ENCODE measurements around the gene TACR2.

Gene TACR2

DNA sequence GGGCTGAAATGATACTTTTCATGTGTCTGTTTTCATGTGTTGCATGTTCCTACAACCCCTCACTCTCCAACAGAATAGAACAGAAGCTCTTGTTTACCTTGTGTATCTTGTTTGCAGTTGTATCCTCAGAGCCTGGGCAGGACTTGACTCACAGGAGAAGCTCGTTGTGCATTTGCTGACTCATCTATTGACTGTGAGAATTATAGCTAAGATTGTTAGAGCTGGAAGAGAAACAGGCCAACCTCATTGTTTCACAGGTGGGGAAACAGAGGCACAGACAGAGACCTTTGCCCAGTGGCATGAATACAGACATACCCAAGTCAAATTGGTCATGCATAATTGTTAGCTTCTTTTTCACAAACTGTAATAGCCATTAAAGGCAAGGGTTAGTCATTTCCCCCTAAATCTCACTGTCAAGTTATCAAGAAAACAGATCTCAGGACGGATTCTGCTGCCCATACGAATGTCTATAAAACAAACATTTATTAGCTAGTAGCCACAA is 30.0 kb upstream of the TACR2 start:
- H3K9me3 ChIP-seq (ENCODE audit: insufficient read depth, low read depth, low read length), result no peaks in the 10 kb centered on the region
- no peaks in the 10 kb centered on the region for H3K36me3 ChIP-seq (ENCODE audit: insufficient read depth, low read depth, low read length)
- H3K9ac ChIP-seq (ENCODE audit: low read depth, low read length), result no peak overlapping the region
- H3K4me3 ChIP-seq (ENCODE audit: low read length), result no peak overlapping the region
- no peak overlapping the region for H3K27ac ChIP-seq (ENCODE audit: low read length)
- H3K4me1 ChIP-seq (ENCODE audit: insufficient read depth, low read length), result no peaks in the 10 kb centered on the region
- H3K27me3 ChIP-seq (ENCODE audit: insufficient read depth, low read length), result peaks cover 29% of the 10 kb centered on the region

DNA sequence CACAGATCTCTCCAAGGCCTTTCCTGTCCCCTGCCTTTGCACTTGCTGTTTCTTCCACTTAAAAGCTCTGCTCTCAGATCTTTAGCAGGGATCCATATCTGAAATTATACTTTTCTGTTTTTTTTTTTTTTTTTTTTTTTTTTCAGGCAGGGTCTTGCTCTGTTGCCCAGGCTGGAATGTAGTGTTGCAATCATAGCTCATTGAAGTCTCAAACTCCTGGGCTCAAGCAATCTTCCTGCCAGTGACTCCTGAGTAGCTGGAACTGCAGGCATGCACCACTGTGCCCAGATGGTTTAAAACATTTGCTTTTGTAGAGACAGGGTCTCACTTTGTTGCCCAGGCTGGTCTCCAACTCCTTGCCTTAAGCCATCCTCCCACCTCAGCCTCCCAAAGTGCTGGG is 29.5 kb upstream of the TACR2 start:
- H3K27me3 ChIP-seq (ENCODE audit: insufficient read depth, low read length), result peaks cover 27% of the 10 kb centered on the region
- no peaks in the 10 kb centered on the region for H3K9me3 ChIP-seq (ENCODE audit: insufficient read depth, low read depth, low read length)
- no peak overlapping the region for H3K9ac ChIP-seq (ENCODE audit: low read depth, low read length)
- no peak overlapping the region for H3K4me3 ChIP-seq (ENCODE audit: low read length)
- no peak overlapping the region for H3K27ac ChIP-seq (ENCODE audit: low read length)
- no peaks in the 10 kb centered on the region for H3K4me1 ChIP-seq (ENCODE audit: insufficient read depth, low read length)
- H3K36me3 ChIP-seq (ENCODE audit: insufficient read depth, low read depth, low read length), result no peaks in the 10 kb centered on the region

DNA sequence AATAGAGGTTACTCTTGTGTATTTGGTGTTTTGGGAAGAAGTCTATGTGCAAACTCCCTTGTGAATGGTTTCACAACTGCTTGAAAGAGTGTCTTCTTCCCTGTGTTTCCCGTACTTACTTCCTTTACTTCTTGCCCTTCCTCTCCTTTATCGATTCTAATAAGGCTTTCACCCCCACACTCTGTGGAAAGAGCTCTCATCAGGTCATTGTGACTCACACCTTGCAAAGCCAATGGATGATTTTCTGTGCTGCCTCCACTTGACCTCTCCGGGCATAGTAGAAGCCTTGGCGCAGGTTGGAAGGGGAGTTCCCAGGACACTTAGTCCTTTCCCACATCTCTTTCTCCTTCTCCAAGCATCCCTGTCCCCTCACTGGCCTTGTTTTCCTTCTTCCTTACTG is 28.3 kb upstream of the TACR2 start:
- Histone ChIP-seq H3K36me3 (ENCODE audit: insufficient read depth, low read depth, low read length) (no peaks in the 10 kb centered on the region), H3K4me3 (ENCODE audit: low read length) (no peak overlapping the region), H3K9me3 (ENCODE audit: insufficient read depth, low read depth, low read length) (no peaks in the 10 kb centered on the region), H3K27ac (ENCODE audit: low read length) (no peak overlapping the region), H3K27me3 (ENCODE audit: insufficient read depth, low read length) (peaks cover 19% of the 10 kb centered on the region), H3K9ac (ENCODE audit: low read depth, low read length) (no peak overlapping the region), H3K4me1 (ENCODE audit: insufficient read depth, low read length) (no peaks in the 10 kb centered on the region)

DNA sequence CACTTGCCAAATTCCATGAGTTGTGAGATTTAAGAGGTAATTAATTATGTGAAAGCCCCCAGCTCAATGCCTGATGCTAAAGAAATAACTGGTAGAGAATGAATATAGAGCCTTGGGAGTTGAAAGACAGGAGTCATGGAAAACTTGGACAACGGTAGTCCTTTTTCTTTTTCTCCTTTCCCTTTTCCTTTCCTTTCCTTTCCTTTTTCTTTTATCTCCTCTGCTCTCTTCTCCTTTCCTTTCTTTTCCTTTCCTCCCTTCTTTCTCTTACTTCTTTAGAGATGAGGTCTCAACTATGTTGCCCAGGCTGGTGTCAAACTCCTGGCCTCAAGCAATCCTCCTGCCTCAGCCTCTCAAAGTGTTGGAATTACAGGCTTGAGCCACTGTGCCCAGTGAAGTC is 26.6 kb upstream of the TACR2 start:
- H3K27ac ChIP-seq (ENCODE audit: low read length), result no peak overlapping the region
- peaks cover 11% of the 10 kb centered on the region; the same call in 1 of the 2 replicates for H3K27me3 ChIP-seq (ENCODE audit: insufficient read depth, low read length)
- H3K4me1 ChIP-seq (ENCODE audit: insufficient read depth, low read length), result no peaks in the 10 kb centered on the region
- no peak overlapping the region for H3K9ac ChIP-seq (ENCODE audit: low read depth, low read length)
- no peaks in the 10 kb centered on the region for H3K9me3 ChIP-seq (ENCODE audit: insufficient read depth, low read depth, low read length)
- no peak overlapping the region for H3K4me3 ChIP-seq (ENCODE audit: low read length)
- no peaks in the 10 kb centered on the region for H3K36me3 ChIP-seq (ENCODE audit: insufficient read depth, low read depth, low read length)

DNA sequence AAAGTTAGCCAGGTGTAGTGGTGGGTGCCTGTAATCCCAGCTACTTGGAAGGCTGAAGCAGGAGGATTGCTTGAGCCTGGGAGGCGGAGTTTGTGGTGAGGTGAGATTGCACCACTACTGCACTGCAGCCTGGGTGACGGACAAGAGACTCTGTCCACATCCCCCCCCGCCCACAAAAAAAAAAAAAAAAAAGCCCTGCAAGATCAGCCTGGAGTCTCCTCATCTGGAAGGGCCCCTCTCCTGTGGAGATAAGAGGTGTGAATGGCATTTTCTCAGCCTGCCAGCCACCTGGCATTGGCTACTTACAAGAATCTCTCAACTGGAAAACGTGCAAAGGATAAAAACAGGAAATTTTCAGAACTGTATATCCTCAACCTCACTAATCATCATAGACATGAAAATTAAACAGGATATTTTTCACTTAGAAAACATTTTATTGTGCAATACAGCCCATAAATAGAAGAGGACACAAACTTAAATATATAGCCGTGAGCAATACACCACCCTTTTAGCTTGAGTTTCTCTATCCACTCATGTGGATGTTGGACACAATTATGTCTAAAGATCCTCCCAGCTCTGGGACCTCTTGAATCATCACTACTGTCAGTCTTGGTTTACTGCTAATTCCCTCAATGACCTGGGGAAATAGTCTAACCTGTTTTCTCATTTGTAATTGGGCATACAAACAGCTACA is 23.2 kb upstream of the TACR2 start:
- Histone ChIP-seq H3K4me3 (ENCODE audit: low read length) (no peak overlapping the region), H3K9ac (ENCODE audit: low read depth, low read length) (no peak overlapping the region), H3K36me3 (ENCODE audit: insufficient read depth, low read depth, low read length) (no peaks in the 10 kb centered on the region), H3K27me3 (ENCODE audit: insufficient read depth, low read length) (peaks cover 7% of the 10 kb centered on the region; the same call in 1 of the 2 replicates), H3K27ac (ENCODE audit: low read length) (no peak overlapping the region), H3K9me3 (ENCODE audit: insufficient read depth, low read depth, low read length) (no peaks in the 10 kb centered on the region), H3K4me1 (ENCODE audit: insufficient read depth, low read length) (no peaks in the 10 kb centered on the region)

DNA sequence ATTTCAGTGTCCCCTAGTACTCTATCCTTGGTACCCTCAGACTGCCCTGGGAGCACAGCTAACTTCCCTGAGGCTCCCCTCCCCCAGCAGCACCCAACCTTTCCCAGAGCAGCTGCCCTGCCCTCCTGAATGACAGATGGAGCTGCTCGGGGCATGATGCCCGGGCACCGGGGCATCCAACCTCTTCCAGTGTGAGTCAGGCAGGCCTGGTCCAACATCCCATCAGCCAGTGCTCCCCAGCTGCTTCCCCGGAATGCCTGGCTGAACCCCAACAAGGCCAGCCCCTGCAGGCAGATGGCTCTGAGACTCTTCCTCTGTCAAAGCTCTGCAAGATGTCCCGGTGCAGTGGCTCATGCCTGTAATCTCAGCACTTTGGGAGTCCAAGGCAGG is 22.6 kb upstream of the TACR2 start:
- no peak overlapping the region for H3K4me3 ChIP-seq (ENCODE audit: low read length)
- H3K9me3 ChIP-seq (ENCODE audit: insufficient read depth, low read depth, low read length), result no peaks in the 10 kb centered on the region
- no peaks in the 10 kb centered on the region for H3K4me1 ChIP-seq (ENCODE audit: insufficient read depth, low read length)
- no peaks in the 10 kb centered on the region for H3K36me3 ChIP-seq (ENCODE audit: insufficient read depth, low read depth, low read length)
- no peak overlapping the region for H3K9ac ChIP-seq (ENCODE audit: low read depth, low read length)
- peaks cover 7% of the 10 kb centered on the region; the same call in 1 of the 2 replicates for H3K27me3 ChIP-seq (ENCODE audit: insufficient read depth, low read length)
- H3K27ac ChIP-seq (ENCODE audit: low read length), result no peak overlapping the region

DNA sequence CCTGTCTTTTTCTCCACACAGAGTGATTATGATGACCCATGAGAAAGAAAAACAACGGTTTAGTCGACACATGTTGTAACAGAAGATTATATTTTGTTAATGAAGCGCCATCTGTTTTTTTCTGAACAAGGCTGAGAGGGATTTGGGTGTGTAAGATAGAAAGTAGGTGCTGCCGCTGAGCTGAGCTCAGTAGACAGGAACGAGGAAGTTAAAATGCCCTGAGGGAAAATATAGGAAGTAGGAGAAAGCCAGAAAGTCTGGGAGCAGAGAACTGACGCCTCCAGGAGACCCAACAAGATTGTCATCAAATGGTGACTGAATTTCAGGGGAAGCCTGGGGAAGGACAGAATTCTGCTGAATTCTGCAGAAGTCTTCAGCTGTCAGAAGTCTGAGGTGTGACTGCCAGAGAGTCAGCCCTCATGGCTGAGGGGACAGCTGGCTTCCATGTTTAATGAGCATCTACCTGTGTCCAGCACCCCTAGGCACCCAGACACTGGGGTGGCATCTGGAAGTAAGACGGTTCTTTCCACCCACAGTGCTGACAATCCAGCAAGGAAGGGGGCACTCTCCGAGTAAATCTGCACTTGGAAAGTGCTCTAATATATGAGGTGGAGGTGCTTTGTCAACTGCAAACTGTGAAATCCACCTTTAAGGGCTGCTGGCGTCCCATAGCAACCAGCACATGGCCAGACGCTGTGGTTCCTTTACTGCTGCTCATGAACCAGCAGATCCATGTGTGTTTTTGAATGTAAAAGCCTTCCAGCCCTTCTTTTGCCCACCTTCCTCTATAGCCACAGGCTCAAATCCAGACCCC is 22.0 kb upstream of the TACR2 start:
- Histone ChIP-seq H3K4me1 (ENCODE audit: insufficient read depth, low read length) (no peaks in the 10 kb centered on the region), H3K4me3 (ENCODE audit: low read length) (no peak overlapping the region), H3K27me3 (ENCODE audit: insufficient read depth, low read length) (peaks cover 7% of the 10 kb centered on the region; the same call in 1 of the 2 replicates), H3K27ac (ENCODE audit: low read length) (no peak overlapping the region), H3K9me3 (ENCODE audit: insufficient read depth, low read depth, low read length) (no peaks in the 10 kb centered on the region), H3K9ac (ENCODE audit: low read depth, low read length) (no peak overlapping the region), H3K36me3 (ENCODE audit: insufficient read depth, low read depth, low read length) (no peaks in the 10 kb centered on the region)

DNA sequence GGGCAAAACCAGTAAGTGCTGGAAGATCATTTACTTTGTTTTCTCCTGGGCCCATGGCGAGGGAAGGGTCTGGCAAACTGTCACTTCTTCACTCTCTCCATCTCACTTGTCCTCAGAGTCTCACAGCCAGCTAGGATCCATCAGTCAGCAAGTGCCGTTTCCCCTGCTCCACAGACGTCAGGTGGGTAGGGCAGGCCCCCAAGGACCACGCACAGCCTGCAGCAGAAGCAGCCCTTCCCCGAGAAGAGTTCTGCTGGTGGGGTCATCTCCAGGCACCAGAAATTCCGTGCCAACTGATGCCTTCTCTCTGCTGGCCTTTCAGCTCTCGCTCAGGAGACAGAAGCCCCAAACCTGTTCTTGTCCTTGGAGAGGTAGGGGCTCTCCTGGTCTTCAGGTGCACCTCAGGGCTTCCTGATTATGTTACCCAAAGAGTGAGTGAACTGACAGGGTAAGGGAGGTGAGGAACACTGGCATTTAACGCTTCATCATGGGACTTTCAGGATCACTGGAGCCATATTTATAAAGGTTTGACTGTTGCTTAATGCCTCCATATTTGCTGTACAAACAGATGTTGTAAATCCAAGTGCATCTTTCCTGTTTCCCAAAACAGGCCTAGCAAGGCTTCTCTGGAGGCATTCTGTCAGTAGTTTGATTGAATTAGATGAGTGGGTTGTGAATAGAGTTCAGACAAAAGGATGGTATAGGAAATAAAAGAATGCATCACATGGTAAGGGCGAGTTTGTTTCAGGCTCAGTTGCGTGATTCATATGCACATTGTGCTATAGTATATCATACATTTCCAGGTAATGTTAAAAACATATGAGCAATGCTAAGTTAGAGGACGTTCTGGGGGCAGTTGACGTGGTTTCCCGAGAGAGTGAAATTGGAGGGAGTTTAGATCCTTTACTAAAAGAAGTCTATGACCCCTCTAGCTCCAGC is 20.9 kb upstream of the TACR2 start:
- H3K9me3 ChIP-seq (ENCODE audit: insufficient read depth, low read depth, low read length), result no peaks in the 10 kb centered on the region
- no peak overlapping the region for H3K27ac ChIP-seq (ENCODE audit: low read length)
- H3K4me1 ChIP-seq (ENCODE audit: insufficient read depth, low read length), result no peaks in the 10 kb centered on the region
- H3K36me3 ChIP-seq (ENCODE audit: insufficient read depth, low read depth, low read length), result no peaks in the 10 kb centered on the region
- H3K4me3 ChIP-seq (ENCODE audit: low read length), result no peak overlapping the region
- H3K27me3 ChIP-seq (ENCODE audit: insufficient read depth, low read length), result peaks cover 7% of the 10 kb centered on the region; the same call in 1 of the 2 replicates
- no peak overlapping the region for H3K9ac ChIP-seq (ENCODE audit: low read depth, low read length)

DNA sequence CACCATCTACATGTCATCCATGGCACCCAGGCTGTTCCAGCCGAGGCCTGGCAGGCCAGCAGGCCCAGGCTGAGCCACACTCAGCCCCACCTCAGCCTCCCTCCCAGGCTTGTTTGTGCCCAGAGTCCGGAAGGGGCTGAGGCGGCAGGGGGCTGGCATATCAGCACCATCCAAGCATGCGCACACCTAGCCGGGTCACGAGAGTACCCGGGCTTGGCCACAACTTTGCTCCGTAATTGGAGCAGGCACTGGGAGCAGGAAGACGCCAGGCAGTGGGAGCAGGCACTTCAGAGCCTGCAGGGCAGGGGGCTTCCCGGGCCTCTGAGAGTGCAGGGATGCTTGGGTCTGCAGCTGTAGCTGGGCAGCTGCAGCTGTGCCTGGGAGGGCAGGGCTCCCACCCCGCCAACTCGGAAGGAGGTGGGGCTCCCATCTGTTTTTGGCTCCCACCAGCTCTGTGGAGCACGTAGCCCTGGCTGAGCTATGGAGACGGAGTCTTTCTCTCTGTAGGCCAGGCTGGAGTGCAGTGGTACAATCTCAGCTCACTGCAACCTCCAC is 19.3 kb upstream of the TACR2 start:
- Histone ChIP-seq H3K27me3 (ENCODE audit: insufficient read depth, low read length) (peaks cover 7% of the 10 kb centered on the region; the same call in 1 of the 2 replicates), H3K4me3 (ENCODE audit: low read length) (no peak overlapping the region), H3K36me3 (ENCODE audit: insufficient read depth, low read depth, low read length) (no peaks in the 10 kb centered on the region), H3K9ac (ENCODE audit: low read depth, low read length) (no peak overlapping the region), H3K27ac (ENCODE audit: low read length) (no peak overlapping the region), H3K4me1 (ENCODE audit: insufficient read depth, low read length) (no peaks in the 10 kb centered on the region), H3K9me3 (ENCODE audit: insufficient read depth, low read depth, low read length) (no peaks in the 10 kb centered on the region)

DNA sequence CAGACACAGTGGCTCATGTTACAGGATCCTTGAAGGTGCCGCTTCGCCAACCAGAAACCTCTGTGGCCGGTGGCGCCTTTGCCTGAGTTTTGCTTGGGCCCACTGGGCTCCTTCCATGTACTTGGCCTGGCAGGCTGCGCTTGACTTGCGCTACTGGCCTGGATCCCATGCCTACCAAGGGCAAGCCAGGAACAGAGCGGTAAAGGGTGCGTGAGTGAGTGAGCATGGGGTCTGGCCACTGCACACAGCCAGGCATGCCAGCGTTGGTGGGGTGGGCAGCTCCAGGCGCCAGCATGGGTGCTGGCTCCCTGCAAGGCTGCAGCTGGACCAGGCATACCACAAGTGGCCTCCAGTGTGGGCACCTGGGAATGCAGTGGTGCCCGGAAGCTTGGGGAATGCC is 18.2 kb upstream of the TACR2 start:
- Histone ChIP-seq H3K27me3 (ENCODE audit: insufficient read depth, low read length) (peaks cover 7% of the 10 kb centered on the region; the same call in 1 of the 2 replicates), H3K27ac (ENCODE audit: low read length) (no peak overlapping the region), H3K9ac (ENCODE audit: low read depth, low read length) (no peak overlapping the region), H3K4me3 (ENCODE audit: low read length) (no peak overlapping the region), H3K9me3 (ENCODE audit: insufficient read depth, low read depth, low read length) (no peaks in the 10 kb centered on the region), H3K36me3 (ENCODE audit: insufficient read depth, low read depth, low read length) (no peaks in the 10 kb centered on the region), H3K4me1 (ENCODE audit: insufficient read depth, low read length) (no peaks in the 10 kb centered on the region)

DNA sequence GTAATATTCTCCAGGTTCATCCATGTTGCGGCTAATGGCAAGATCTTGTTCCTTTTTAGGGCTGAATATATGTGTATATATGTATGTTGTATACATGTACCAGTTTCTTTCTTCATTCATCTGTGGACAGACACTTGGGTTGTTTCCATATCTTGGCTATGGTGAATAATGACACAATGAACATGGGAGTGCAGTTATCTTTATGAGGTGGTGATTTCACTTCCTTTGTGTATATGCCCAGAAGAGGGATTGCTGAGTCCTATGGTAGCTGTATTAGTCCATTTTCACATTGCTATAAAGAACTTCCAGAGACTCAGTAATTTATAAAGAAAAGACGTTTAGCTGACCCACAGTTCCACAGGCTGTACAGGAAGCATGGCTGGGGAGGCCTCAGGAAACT is 17.5 kb upstream of the TACR2 start:
- Histone ChIP-seq H3K36me3 (ENCODE audit: insufficient read depth, low read depth, low read length) (no peaks in the 10 kb centered on the region), H3K9ac (ENCODE audit: low read depth, low read length) (no peak overlapping the region), H3K4me3 (ENCODE audit: low read length) (no peak overlapping the region), H3K27me3 (ENCODE audit: insufficient read depth, low read length) (peaks cover 7% of the 10 kb centered on the region; the same call in 1 of the 2 replicates), H3K9me3 (ENCODE audit: insufficient read depth, low read depth, low read length) (no peaks in the 10 kb centered on the region), H3K4me1 (ENCODE audit: insufficient read depth, low read length) (no peaks in the 10 kb centered on the region), H3K27ac (ENCODE audit: low read length) (no peak overlapping the region)
